Keratinocyte (primary cell): ENCODE results near the gene COL20A1.

Experiments used
- CTCF ChIP-seq, 3 experiments: IDR thresholded peaks in 1 of 3; conservative IDR thresholded peaks in 1 of 3; optimal IDR thresholded peaks in 1 of 3; 2 replicates in 2 of 3; 3 replicates in 1 of 3; pipeline versions ENCODE3 to v1.5.1; 2011; ENCODE audit warnings: low read length in 3 of 3, mild to moderate bottlenecking in 3 of 3, moderate library complexity in 2 of 3, control low read depth in 1 of 3, inconsistent platforms in 1 of 3; ENCODE audit not compliant: insufficient read depth in 2 of 3; ENCODE audit errors: extremely low read depth in 1 of 3
- EZH2 ChIP-seq: IDR thresholded peaks from one replicate; pipeline ENCODE4 v1.6.1; 2012; ENCODE audit warnings: inconsistent platforms, mild to moderate bottlenecking, low read length, moderate library complexity

- no peak for TF ChIP-seq CTCF (optimal IDR thresholded peaks at IDR 0.05 in 1 of 3, IDR thresholded peaks at IDR 0.05 in 1 of 3, conservative IDR thresholded peaks at IDR 0.05 in 1 of 3; ENCODE audit: extremely low read depth in 1 of 3, insufficient read depth in 2 of 3, low read length in 3 of 3)
- no peak for TF ChIP-seq EZH2
These were observed 19.8 kb downstream of the COL20A1 start for GRCh38 chr20:63312690-63313348.
